CD4-positive, CD25-positive, alpha-beta regulatory T cell (primary cell): ENCODE measurements around the gene RFX1. TPM values are rescaled to one million over a fixed set of nuclear protein-coding genes. Genes with fewer than 3 reads are reported as not detected.
"Not testable (repeated sequence)": the region's sequence is repeated elsewhere in the genome, so short reads cannot be mapped to it uniquely, and the experiment has no call there.

ENCODE experiments used
- ATAC-seq, 2 donors: fragments of 150-1000 bp; cut with Tn5 transposase; one replicate each; pipeline ENCODE4 v1.10.0; 2021; ENCODE audit warnings: low read depth in 2 of 2, moderate number of reproducible peaks in 2 of 2, moderate library complexity in 1 of 2
- DNase-seq, 3 donors: peaks; one replicate each; pipeline versions ENCODE4 v3.0.0 to v3.0.0-alpha.2; 2012 to 2022; ENCODE audit warnings: mixed read lengths in 1 of 3
- H3K27ac ChIP-seq: one replicate; pipeline ENCODE4 v1.7.0; 2013; ENCODE audit warnings: mild to moderate bottlenecking, low read length; ENCODE audit not compliant: insufficient read depth, poor library complexity, severe bottlenecking
- H3K27me3 ChIP-seq: one replicate; pipeline ENCODE4 v1.7.0; 2013; ENCODE audit warnings: low read length; ENCODE audit not compliant: control insufficient read depth, insufficient read depth
- H3K36me3 ChIP-seq: one replicate; pipeline ENCODE4 v1.7.0; 2013; ENCODE audit warnings: mild to moderate bottlenecking, low read length, moderate library complexity; ENCODE audit not compliant: control insufficient read depth, insufficient read depth
- H3K4me1 ChIP-seq: 2 replicates; pipeline ENCODE4 v1.7.0; 2013; ENCODE audit warnings: mild to moderate bottlenecking, low read length; ENCODE audit not compliant: insufficient read depth, control insufficient read depth, poor library complexity, severe bottlenecking
- H3K4me3 ChIP-seq: one replicate; pipeline ENCODE4 v1.7.0; 2013; ENCODE audit warnings: low read depth, mild to moderate bottlenecking, low read length, moderate library complexity
- H3K9me3 ChIP-seq, 2 experiments: 1 replicate in 1 of 2; 2 replicates in 1 of 2; pipeline ENCODE4 v1.7.0; 2013; ENCODE audit warnings: low read length in 2 of 2, mild to moderate bottlenecking in 1 of 2, moderate library complexity in 1 of 2; ENCODE audit not compliant: control insufficient read depth in 2 of 2
- H3K27ac Mint-ChIP-seq, 3 donors: one replicate each; pipeline ENCODE4 v1.8.0; 2020 to 2022; ENCODE audit warnings: mild to moderate bottlenecking in 3 of 3, mixed read lengths in 3 of 3, moderate library complexity in 2 of 3
- H3K27me3 Mint-ChIP-seq: one replicate; pipeline ENCODE4 v1.8.0; 2022; ENCODE audit warnings: mild to moderate bottlenecking, mixed read lengths
- H3K36me3 Mint-ChIP-seq: one replicate; pipeline ENCODE4 v1.8.0; 2020; ENCODE audit warnings: mixed read lengths
- H3K4me1 Mint-ChIP-seq, 4 donors: one replicate each; pipeline ENCODE4 v1.8.0; 2020 to 2022; ENCODE audit warnings: mixed read lengths in 4 of 4, mild to moderate bottlenecking in 1 of 4
- H3K4me3 Mint-ChIP-seq, 4 donors: one replicate each; pipeline ENCODE4 v1.8.0; 2020 to 2022; ENCODE audit warnings: mild to moderate bottlenecking in 4 of 4, mixed read lengths in 4 of 4, moderate library complexity in 3 of 4
- H3K9me3 Mint-ChIP-seq, 7 donors: one replicate each; pipeline ENCODE4 v1.8.0; 2020 to 2022; ENCODE audit warnings: mixed read lengths in 7 of 7, mild to moderate bottlenecking in 3 of 7, moderate library complexity in 2 of 7
- polyA plus RNA-seq, 4 donors: library from polyadenylated mRNA; unstranded; fragments of 300-500 nt; fragmentation: Illumina TruSeq; gene quantifications; one replicate each; pipeline ENCODE4 v1.2.3, GENCODE V29; 2021
- total RNA-seq: library from RNA; stranded (reverse); gene quantifications from one replicate; pipeline ENCODE4 v1.2.3, GENCODE V29; 2022

Gene RFX1
- total and polyA plus RNA-seq, 5 donors from 2014 or later = 0.48 to 23.2 (median 1.1) TPM

GRCh38 chr19:13923194-13923987 lies 82.7 kb downstream of the RFX1 start:
- Histone ChIP-seq H3K36me3 (peaks cover 34% of the 10 kb centered on the region), H3K4me3 (no peak overlapping the region), H3K9me3 (no peaks in the 10 kb centered on the region), H3K27me3 (no peaks in the 10 kb centered on the region), H3K4me1 (no peaks in the 10 kb centered on the region), H3K27ac (no peak overlapping the region)
- H3K4me1 Mint-ChIP-seq = peaks cover 0 to 4% (median 0%) of the 10 kb centered on the region in 4 donors
- H3K27ac Mint-ChIP-seq = no peak overlapping the region
- peaks cover 0 to 3% (median 0%) of the 10 kb centered on the region in 7 donors for H3K9me3 Mint-ChIP-seq
- DNase-seq (no peak), ATAC-seq (no peak)
- H3K4me3 Mint-ChIP-seq = no peak overlapping the region
- H3K36me3 Mint-ChIP-seq = peaks cover 36% of the 10 kb centered on the region
- no peaks in the 10 kb centered on the region for H3K27me3 Mint-ChIP-seq

GRCh38 chr19:13922118-13922517 lies 84.0 kb downstream of the RFX1 start:
- H3K4me1 ChIP-seq, H3K27ac ChIP-seq, H3K4me3 ChIP-seq, H3K27me3 Mint-ChIP-seq, H3K27me3 ChIP-seq, H3K9me3 ChIP-seq, DNase-seq, ATAC-seq, H3K4me1 Mint-ChIP-seq, H3K4me3 Mint-ChIP-seq, H3K9me3 Mint-ChIP-seq, H3K27ac Mint-ChIP-seq: not testable (repeated sequence)
- peaks cover 32% of the 10 kb centered on the region for H3K36me3 Mint-ChIP-seq
- peaks cover 31% of the 10 kb centered on the region for H3K36me3 ChIP-seq

GRCh38 chr19:13920940-13921747 lies 85.0 kb downstream of the RFX1 start:
- Histone ChIP-seq H3K9me3 (no peaks in the 10 kb centered on the region), H3K27me3 (no peaks in the 10 kb centered on the region), H3K27ac (no peak overlapping the region), H3K36me3 (peaks cover 28% of the 10 kb centered on the region), H3K4me1 (no peaks in the 10 kb centered on the region), H3K4me3 (no peak overlapping the region)
- DNase-seq (peak in 2 of 3 donors; percentile 21 to 65), ATAC-seq (peak in 1 of 2 donors; percentile 51)
- H3K4me3 Mint-ChIP-seq = no peak overlapping the region
- H3K27ac Mint-ChIP-seq = peak overlapping the region in 2 of 3 donors; percentile 62 to 80
- H3K27me3 Mint-ChIP-seq = no peaks in the 10 kb centered on the region
- H3K9me3 Mint-ChIP-seq = peaks cover 0 to 3% (median 0%) of the 10 kb centered on the region in 7 donors
- H3K36me3 Mint-ChIP-seq = peaks cover 28% of the 10 kb centered on the region
- peaks cover 0 to 4% (median 0%) of the 10 kb centered on the region in 4 donors for H3K4me1 Mint-ChIP-seq

- ATAC-seq = no peak
- no peak overlapping the region for H3K4me3 ChIP-seq
- no peaks in the 10 kb centered on the region for H3K27me3 ChIP-seq
- H3K36me3 Mint-ChIP-seq = peaks cover 28% of the 10 kb centered on the region
- no peak overlapping the region for H3K4me3 Mint-ChIP-seq
- H3K4me1 Mint-ChIP-seq = peaks cover 0 to 4% (median 0%) of the 10 kb centered on the region in 4 donors
- peak overlapping the region in 1 of 3 donors; percentile 62 for H3K27ac Mint-ChIP-seq
- no peak for DNase-seq
- H3K9me3 Mint-ChIP-seq = peaks cover 0 to 3% (median 0%) of the 10 kb centered on the region in 7 donors
- peaks cover 33% of the 10 kb centered on the region for H3K36me3 ChIP-seq
- H3K4me1 ChIP-seq = no peaks in the 10 kb centered on the region
- H3K9me3 ChIP-seq = no peaks in the 10 kb centered on the region
- H3K27me3 Mint-ChIP-seq = no peaks in the 10 kb centered on the region
- no peak overlapping the region for H3K27ac ChIP-seq
Measured at GRCh38 chr19:13920524-13920923, 85.6 kb downstream of the RFX1 start.

GRCh38 chr19:13918726-13919411 lies 87.3 kb downstream of the RFX1 start:
- Mint-ChIP-seq H3K9me3 (peaks cover 0 to 3% (median 0%) of the 10 kb centered on the region in 7 donors), H3K27ac (no peak overlapping the region), H3K27me3 (no peaks in the 10 kb centered on the region), H3K4me3 (no peak overlapping the region), H3K36me3 (peaks cover 27% of the 10 kb centered on the region), H3K4me1 (peaks cover 0 to 4% (median 0%) of the 10 kb centered on the region in 4 donors)
- no peak overlapping the region for H3K4me3 ChIP-seq
- H3K27me3 ChIP-seq = no peaks in the 10 kb centered on the region
- no peak for ATAC-seq
- no peak overlapping the region for H3K27ac ChIP-seq
- H3K9me3 ChIP-seq = no peaks in the 10 kb centered on the region
- DNase-seq = no peak
- H3K4me1 ChIP-seq = no peaks in the 10 kb centered on the region
- peaks cover 37% of the 10 kb centered on the region for H3K36me3 ChIP-seq

GRCh38 chr19:13917888-13918406 lies 88.2 kb downstream of the RFX1 start:
- no peaks in the 10 kb centered on the region for H3K4me1 ChIP-seq
- Mint-ChIP-seq H3K9me3 (peaks cover 0 to 3% (median 0%) of the 10 kb centered on the region in 7 donors), H3K36me3 (peaks cover 21% of the 10 kb centered on the region), H3K27me3 (no peaks in the 10 kb centered on the region), H3K4me3 (no peak overlapping the region), H3K27ac (no peak overlapping the region), H3K4me1 (peaks cover 0 to 4% (median 0%) of the 10 kb centered on the region in 4 donors)
- peaks cover 38% of the 10 kb centered on the region for H3K36me3 ChIP-seq
- H3K27me3 ChIP-seq = no peaks in the 10 kb centered on the region
- ATAC-seq = no peak
- H3K9me3 ChIP-seq = no peaks in the 10 kb centered on the region
- H3K27ac ChIP-seq = no peak overlapping the region
- no peak for DNase-seq
- no peak overlapping the region for H3K4me3 ChIP-seq

GRCh38 chr19:13914777-13915176 lies 91.3 kb downstream of the RFX1 start:
- ATAC-seq (no peak), DNase-seq (no peak)
- Histone ChIP-seq H3K4me3 (no peak overlapping the region), H3K9me3 (no peaks in the 10 kb centered on the region), H3K27me3 (no peaks in the 10 kb centered on the region), H3K4me1 (no peaks in the 10 kb centered on the region), H3K27ac (no peak overlapping the region), H3K36me3 (peaks cover 34% of the 10 kb centered on the region)
- H3K27me3 Mint-ChIP-seq = no peaks in the 10 kb centered on the region
- no peaks in the 10 kb centered on the region for H3K4me1 Mint-ChIP-seq
- H3K9me3 Mint-ChIP-seq = no peaks in the 10 kb centered on the region
- no peak overlapping the region for H3K27ac Mint-ChIP-seq
- H3K36me3 Mint-ChIP-seq = peaks cover 16% of the 10 kb centered on the region
- no peak overlapping the region for H3K4me3 Mint-ChIP-seq
